ENCODE data around the gene PALB2.

Gene PALB2

DNA sequence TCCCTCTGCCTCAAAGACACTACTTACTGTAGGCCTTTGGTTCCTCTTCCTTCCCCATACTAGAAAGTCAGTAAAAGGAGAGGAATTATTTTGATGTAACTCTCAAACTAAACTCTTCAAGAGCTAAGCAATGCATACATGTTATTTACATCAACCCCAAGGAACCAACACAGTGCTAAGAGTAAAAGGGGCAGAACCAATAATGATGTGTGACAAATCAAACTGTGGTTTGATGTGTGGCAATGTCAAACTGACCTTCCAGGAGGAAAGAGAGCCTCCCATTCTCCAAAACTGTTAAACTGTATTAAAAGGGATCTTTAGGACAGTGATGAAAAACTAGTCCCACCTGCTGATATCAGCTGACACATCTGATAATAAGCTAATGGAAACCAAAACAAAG is 60.7 kb downstream of the PALB2 start:
- DNase-seq, result no peak

DNA sequence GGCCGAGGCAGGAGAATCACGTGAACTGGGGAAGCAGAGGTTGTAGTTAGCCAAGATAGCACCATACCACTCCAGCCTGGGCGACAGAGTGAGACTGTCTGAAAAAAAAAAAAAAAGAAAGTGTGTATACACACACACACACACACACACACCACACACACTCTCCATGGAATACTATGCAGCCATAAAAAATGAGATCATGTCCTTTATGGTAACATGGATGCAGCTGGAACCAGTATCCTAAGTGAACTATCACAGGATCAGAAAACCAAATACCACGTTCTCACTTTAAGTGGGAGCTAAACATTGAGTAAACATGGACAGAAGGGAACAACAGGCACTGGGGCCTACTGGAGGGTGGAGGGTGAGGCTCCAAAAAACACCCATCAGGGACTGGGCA is 61.7 kb downstream of the PALB2 start:
- DNase-seq, result no peak

DNA sequence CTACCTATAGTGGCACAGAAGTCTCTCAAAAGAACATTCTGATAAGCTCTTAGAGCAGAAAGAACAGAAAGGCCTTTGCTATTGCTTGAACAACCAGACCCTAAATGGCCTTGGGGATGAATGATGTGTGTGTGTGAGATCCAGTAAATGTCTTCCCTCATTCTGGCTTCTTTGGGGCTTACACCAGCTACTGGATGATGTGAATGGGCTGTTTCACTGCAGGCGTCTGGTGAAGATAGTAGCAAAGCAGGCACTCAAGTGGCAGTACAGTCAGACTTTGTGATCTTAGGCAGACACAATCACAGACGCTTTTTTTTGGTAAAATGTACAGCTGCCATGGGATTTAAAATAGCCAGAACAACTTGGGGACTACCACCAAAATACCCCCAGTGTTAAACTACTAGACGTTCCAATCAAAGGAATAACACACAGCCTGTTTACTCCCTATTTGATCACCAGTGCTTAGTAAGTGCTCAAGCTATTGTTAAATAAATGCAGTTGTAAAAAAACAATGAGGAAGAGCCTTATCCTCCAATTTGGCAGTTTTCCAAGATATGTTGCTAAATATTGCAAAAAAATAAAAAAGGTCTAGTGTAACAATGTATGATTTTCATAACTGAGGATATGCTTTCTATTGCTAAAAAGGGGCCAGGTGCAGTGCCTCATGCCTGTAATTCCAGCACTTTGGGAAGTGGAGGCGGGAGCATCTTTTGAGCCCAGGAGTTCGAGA is 62.8 kb downstream of the PALB2 start:
- no peak for DNase-seq

DNA sequence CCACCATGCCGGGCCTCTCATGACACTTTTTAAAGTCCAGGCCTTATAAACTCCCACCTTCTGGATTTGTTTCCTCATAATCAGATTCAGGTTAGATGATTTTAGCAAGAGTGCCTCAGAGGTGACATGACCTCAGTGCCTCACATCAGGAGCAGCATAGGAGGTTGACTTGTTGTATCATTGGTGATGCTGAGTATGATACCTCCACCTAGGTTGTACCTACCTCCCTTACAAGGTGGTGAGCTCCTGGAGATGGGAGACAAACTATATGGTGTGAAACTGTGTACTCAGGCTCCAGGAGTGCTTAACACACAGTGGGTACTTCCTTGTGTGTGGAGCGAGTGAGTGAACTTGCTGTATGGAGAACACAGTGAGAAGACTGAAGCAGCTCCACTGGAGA is 63.6 kb downstream of the PALB2 start:
- no peak for DNase-seq

DNA sequence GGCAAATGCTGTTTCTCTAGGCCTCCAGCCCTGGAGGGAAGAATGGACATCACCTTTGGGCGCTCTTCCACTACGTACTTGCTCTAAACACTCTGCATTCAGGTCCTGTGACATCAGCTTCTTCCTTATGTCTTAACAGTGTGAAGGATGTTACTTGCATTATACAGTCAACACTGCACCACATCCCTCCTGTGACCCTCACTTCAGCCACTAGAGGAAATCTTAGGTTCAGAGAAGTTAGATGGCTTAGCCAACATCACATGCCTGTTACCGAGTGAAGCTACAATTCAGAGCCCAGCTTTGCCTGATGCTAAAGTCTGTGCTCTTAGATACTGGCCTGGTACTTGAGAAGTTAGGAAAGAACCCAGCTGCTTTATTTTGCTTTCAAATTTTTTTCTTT is 65.3 kb downstream of the PALB2 start:
- DNase-seq, result no peak

DNA sequence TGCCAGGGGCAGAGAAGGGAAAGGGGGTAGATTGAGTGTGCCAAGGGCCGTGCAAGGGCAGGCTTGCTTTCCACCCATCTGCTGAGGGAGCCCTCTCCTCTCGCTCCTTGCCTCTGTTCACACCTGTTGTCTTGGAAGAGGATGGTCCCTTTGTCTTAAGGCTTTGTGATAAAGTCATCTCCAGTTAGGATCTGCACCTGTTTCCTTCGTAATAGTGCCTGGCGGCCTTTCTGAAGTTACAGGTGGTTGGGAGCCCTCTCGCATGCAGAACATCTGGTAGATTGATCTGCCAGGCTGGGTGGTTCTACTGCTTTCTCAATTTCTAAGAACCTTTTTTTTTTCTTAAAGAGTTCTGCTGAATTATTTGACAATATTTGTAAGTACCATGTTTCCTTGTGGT is 67.3 kb downstream of the PALB2 start:
- no peak for DNase-seq

DNA sequence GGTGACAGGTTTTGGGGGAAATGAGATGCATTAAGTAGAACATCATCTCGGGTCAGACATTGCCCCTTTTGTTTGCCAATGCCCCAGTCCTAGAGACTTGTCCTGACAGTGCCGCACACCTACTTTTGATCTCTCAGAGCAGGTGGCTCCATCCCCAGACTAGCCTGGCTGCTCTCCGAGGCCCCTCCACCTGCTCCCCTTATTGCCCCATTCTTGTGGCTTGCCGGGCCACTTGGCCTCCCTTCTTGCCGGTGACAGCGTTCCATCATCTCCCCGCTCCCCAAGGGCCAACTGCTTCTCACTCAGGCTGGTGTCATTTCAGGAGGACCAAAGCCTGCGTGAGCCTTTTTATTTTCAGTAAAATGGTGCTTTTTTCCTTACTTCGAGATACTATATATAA is 68.7 kb downstream of the PALB2 start:
- DNase-seq, result no peak

DNA sequence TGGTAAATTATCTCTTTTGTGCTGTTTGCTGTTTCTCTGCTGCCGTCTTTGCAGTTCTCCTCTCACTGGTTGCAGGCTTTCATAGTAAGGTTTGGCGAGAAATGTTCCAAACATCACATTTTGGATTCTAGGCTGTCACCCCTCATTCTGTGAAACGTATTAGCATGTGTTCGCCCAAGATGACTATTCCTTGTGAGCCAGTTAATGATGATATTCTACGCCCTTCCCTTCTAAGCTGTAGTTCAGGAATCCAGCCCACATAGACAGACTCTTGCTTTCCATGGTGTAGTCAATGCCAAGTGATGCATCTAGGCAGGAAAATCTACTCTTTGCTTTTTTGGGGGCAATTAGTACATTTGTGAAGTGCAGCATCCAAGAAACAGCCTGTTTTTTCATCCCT is 69.2 kb downstream of the PALB2 start:
- DNase-seq, result no peak

DNA sequence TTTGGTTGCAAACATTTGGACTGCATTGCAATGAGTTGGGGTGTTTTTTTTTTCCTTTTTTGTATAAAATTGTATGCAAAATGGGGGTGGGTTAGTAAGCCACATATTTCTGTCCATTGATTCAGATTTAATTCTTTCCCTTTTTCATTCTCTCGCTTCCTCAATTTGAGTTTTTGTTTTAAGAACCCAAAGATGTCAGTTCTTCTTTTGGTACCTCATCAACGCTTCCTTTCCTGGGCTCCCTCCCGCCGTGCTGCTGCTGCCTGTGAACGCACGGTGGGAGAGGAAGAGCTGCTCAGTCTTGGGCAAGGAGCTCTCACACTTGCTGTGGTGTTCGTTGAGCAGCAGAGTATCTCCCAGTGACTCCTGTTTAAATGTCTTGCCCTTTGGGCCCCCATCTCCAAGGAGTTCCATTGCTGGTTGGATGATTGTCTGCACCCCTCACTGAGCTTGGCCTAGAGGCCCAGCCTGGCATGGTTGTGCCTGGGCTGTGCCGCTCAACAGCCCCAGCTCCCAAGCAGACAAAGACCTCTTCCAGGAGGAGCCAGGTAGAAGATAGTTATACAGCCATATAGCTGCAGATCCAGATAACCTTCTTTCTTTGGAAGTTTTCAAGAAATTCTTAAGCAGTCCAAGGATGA is 70.0 kb downstream of the PALB2 start:
- DNase-seq, result no peak

DNA sequence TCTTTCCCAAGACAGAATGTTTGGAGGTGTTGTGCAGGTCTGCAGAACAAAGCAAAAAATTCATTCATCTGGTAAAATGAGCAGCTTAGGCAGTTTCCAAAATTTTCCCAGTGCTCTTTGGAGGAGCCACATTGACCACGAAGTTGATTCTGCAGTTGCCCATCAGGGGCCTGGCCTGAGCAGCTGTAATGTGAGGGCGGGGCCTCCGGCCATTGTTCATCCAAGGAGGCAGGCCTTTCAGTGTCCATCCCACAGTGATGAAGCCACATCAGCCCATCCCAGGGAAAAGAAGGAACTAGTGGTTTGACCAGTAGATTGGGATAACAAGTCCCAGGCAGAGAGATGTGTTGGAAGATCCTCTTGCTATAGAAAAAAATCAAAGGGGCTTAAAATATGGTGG is 73.5 kb downstream of the PALB2 start:
- DNase-seq, result no peak

DNA sequence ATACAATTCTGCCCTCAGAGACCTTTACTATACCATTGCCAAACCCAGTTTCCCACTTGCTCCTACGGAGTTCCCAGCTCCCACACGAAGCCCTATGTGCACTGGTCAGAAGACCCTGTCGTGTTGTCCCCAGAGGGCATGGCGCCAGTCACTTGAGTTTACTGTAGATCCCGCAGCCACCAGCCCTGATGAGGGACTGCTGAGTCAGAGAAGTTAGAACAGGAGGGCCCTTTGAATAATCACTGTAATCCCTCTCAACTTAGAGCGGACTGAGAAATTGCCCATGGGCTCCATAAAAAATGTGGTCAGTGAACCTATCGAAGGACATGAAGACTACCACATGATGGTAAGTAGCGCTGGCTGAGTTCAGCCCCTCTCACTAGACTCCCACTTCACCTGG is 74.4 kb downstream of the PALB2 start:
- no peak for DNase-seq

DNA sequence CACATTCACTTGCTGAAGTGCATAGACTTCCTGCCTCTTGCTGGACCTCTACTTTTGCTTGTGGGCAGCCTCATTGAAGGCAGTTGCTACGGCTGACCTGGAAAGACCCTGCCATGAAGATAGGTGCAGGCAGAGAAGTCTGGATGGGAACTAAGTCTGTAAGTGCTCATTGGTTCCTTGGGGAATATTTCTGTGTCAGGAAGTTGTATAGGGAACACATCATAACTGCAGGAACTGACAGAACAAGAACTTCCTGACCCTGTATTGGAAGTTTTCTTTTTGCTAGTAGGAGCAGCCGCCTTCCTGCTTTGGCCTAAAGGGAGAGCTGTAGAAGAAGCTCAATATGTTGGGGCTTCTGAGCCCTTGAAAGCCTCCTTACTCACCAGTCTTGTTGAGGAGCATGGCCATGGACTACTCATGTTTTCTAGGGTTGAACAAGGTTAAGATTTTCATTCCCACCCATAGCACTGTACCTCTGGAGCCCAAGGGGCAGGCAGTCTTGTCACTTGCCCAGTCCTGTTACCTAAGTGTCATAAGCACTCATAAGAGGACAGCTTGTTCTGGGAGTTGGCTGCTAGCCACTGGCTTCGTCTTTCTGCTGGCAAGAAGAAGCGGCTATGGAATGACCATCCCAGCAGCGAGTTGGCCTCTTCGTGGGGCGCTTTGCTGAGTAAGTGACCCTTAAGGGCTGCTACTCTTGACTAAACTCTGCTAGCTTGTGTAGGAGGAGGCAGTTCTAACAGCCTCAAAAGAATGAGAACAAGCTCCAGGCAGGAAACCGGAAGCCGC is 76.3 kb downstream of the PALB2 start:
- no peak for DNase-seq

DNA sequence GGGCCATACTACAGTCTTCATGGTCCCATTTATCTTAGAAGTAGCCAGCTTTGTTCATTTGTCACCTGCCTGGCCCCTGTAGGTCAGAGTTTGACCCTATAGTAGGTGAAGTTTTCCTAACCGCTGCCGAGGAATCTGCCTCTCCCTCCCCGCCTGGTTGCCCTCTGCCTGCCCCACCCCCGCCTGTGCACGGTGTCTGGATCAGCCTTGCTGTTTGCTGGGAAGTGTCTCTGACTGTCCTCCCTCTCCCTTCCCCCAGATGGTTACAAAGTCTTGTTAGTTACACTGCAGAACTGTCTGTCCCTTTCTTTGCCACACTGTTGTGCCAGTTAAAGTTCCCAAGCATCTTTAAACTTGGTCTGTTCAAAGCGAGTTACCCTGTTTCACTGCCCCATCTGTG is 77.9 kb downstream of the PALB2 start:
- no peak for DNase-seq

DNA sequence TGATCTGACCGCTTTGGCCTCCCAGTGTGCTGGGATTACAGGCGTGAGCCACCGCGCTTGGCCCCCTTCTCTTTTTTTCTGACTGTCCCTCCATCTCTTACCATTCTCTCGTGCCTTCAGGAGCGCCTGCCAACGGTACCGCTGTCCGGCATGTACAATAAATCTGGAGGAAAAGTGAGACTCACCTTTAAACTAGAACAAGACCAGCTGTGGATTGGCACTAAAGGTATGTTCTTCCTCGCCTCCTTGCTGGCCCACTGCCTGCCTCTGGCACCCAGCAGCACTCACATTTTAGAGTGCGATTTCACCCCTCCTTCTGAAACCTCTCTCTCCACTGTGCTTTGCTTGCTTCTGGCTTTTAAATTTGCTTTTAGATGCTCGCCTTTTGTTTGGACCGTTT is 78.6 kb downstream of the PALB2 start:
- DNase-seq, result no peak

DNA sequence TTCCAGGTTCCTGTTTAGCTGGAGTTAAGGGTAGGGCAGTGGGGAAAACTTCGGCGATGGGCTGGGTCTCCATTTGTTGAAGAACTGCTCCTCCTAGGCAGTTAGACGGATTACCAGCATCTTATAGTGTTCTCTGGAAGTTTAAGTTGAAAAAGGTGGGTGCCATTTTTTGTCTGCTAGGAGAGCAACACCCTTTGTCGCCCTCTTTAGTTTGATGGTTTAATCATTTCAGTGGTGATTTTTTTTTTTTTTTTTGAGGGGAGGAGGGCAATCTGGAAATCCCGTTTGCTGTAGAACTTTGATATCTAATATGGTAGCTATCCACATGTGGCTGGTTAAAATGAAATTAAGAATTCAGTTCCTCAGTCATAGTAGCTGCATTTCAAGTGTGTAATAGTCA is 79.5 kb downstream of the PALB2 start:
- no peak for DNase-seq

DNA sequence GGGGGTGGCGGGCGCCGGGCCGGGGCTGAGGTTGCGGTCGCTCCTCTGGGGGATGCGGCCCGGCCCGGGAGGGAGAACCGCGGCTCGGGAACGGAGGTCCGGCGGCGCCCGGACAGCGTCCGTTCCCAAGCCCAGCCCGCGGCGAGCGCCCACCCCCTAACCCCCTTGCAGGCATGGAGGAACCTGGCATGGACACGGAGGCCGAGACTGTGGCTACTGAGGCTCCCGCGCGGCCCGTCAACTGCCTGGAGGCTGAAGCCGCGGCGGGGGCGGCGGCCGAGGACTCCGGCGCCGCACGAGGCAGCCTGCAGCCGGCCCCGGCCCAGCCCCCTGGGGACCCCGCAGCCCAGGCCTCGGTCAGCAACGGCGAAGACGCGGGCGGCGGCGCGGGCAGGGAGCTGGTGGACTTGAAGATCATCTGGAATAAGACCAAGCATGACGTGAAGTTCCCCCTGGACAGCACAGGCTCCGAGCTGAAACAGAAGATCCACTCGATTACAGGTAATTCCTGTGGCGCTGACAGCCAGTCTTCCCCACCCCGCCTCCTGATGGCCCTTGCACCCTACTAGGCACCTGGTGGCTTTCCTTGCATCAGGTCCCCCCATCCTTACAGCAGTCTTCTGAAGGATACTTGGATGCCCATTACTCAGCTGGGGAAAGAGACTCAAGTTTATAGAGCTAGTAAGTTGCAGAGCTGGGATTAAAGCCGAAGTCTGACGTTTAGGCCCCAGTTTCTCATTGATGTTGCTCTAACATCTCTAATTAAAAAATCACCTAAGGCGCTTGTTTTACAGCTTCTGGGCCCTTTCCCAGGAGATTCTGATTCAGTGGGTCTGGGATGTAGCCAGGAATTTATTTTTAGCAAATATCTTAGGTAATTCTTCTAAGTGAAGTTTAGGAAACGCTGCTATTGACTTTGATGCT is 83.1 kb downstream of the PALB2 start:
- peak; percentile 73 for DNase-seq

DNA sequence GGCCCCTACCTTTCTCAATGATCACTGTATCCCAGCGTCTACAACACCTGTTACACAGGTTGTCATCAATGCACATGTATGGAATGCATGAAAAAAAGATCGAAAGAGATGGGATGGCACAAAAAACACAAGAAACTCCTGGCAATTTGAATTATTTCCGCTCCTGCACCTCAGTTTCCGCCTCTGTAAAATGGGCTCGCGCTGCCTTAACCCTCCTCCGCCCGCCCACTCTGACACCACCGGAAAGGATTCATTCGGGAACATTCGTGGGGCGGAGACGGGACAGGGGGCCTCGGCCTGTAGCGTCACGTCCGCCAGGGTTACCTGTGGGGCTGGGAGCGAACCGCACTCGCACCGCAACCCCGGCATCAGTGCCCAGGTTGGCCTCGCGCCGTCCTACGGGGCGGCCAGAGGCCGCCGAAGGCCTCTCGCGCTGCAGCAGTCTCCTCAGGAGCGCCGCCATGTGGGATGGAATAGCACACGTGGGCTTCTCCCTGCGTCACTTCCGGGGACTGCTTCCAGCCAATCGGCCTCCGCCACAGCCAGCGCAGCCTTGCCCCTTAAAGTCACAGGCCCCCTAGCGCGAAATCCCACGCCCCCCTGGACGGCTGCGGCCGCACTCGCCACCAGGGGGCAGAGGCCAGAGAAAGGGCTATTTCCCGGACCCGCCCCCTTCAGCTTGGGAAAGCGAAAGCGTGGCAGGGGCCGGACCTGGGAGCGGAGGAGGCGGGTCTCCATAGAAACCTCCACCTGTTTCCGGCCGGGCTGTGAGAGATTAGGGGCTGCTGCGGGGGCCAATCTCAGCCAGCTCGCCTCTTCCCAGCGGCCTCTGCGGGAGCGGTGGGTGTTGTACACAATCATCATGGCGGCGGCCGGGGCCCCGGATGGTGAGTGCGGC is 84.0 kb downstream of the PALB2 start, which contains the start of the genes EARS2 and UBFD1:
Gene EARS2, minus strand, starts transcription at position 470 of the 898 bp plus-strand sequence. Its CDS starts 7 bp downstream, at position 463.
Gene UBFD1, plus strand, starts transcription at position 847 of the 898 bp plus-strand sequence. Its CDS starts 16 bp downstream, at position 863.
- DNase-seq, result peak; percentile 100

DNA sequence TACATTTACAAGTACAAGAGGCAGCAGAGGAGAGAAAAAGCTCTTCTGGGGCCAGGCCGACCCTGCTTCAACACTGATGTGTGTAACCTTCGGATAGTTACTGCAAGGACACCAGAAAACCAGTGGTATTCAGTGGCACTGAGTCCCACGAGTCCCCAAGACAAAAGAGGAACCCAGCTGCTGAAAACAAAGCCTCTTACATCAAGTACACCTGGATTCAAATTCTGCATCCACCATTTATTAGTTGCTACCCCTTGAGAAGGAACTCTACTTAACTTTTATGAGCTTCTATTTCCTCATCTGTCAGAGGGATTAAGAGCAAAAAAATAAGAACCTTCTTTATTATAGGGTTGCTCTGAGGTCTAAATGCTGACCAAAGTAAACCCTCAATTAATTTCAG is 86.6 kb downstream of the PALB2 start:
- no peak for DNase-seq
